ENCODE results near the gene AMIGO3.
"Not testable (repeated sequence)": the region's sequence is repeated elsewhere in the genome, so short reads cannot be mapped to it uniquely, and the experiment has no call there.

AMIGO3 gene

GRCh38 chr3:49707113-49707480 is 12.4 kb downstream of the AMIGO3 start:
- FAIRE-seq, result no peak

GRCh38 chr3:49706456-49707112 is 12.9 kb downstream of the AMIGO3 start:
- no peak for FAIRE-seq

- FAIRE-seq, result no peak
These were observed 14.0 kb downstream of the AMIGO3 start for GRCh38 chr3:49705390-49705960.

GRCh38 chr3:49704629-49705028 is 14.9 kb downstream of the AMIGO3 start:
- FAIRE-seq, result no peak

GRCh38 chr3:49703956-49704355 is 15.5 kb downstream of the AMIGO3 start:
- no peak for FAIRE-seq

- FAIRE-seq, result no peak
These were observed 16.0 kb downstream of the AMIGO3 start for GRCh38 chr3:49703443-49703927.

GRCh38 chr3:49702672-49703071 is 16.8 kb downstream of the AMIGO3 start:
- FAIRE-seq, result no peak

- FAIRE-seq, result no peak
These were observed 18.0 kb downstream of the AMIGO3 start for GRCh38 chr3:49701388-49702077.

GRCh38 chr3:49700453-49701128 is 18.9 kb downstream of the AMIGO3 start:
- no peak for FAIRE-seq

GRCh38 chr3:49700014-49700413 is 19.5 kb downstream of the AMIGO3 start:
- FAIRE-seq, result no peak

GRCh38 chr3:49699281-49699979 is 20.1 kb downstream of the AMIGO3 start:
- no peak for FAIRE-seq

- not testable (repeated sequence) for FAIRE-seq
These were observed 24.0 kb downstream of the AMIGO3 start for GRCh38 chr3:49695350-49696015.

GRCh38 chr3:49694409-49695070 is 24.9 kb downstream of the AMIGO3 start:
- not testable (repeated sequence) for FAIRE-seq

- not testable (repeated sequence) for FAIRE-seq
These were observed 28.0 kb downstream of the AMIGO3 start for GRCh38 chr3:49691481-49691880.

- not testable (repeated sequence) for FAIRE-seq
These were observed 28.6 kb downstream of the AMIGO3 start for GRCh38 chr3:49690856-49691255.

- not testable (repeated sequence) for FAIRE-seq
These were observed 29.4 kb downstream of the AMIGO3 start for GRCh38 chr3:49689908-49690624.

- no peak for FAIRE-seq
These were observed 30.2 kb downstream of the AMIGO3 start, which contains the start of the genes MST1 and RNF123 for GRCh38 chr3:49689046-49689907. Gene MST1 (minus strand): TSS chr3:49689474. CDS start chr3:49688691, 783 bp downstream. Gene RNF123 (plus strand): TSS chr3:49689557. CDS start chr3:49691166, 1,609 bp downstream.

- not testable (repeated sequence) for FAIRE-seq
These were observed 31.0 kb downstream of the AMIGO3 start for GRCh38 chr3:49688338-49689045.

- FAIRE-seq, result not testable (repeated sequence)
These were observed 32.1 kb downstream of the AMIGO3 start for GRCh38 chr3:49687424-49687795.
